K562 (cell line): ENCODE results near the gene THG1L. TPM values are rescaled to one million over a fixed set of nuclear protein-coding genes. Genes with fewer than 3 reads are reported as not detected.

ENCODE experiments used
- BCLAF1 ChIP-seq, 2 experiments: fragments of 450-650 bp in 1 of 2; IDR thresholded peaks; 2 replicates each; pipeline ENCODE4 v1.6.1; 2011 to 2017; ENCODE audit warnings: low read depth in 2 of 2, antibody characterized with exemption in 1 of 2, borderline replicate concordance in 1 of 2, low read length in 1 of 2, mild to moderate bottlenecking in 1 of 2, mixed read lengths in 1 of 2; ENCODE audit not compliant: control insufficient read depth in 1 of 2
- CBX3 ChIP-seq, 2 experiments: IDR thresholded peaks; 1 replicate in 1 of 2; 2 replicates in 1 of 2; pipeline ENCODE4 v1.6.1; 2012; ENCODE audit warnings: inconsistent platforms in 2 of 2, low read length in 2 of 2, borderline replicate concordance in 1 of 2, control low read depth in 1 of 2
- DDX20 ChIP-seq: fragments of 450-650 bp; IDR thresholded peaks from 2 replicates; pipeline ENCODE4 v1.6.1; 2016; ENCODE audit warnings: missing genetic modification characterization, low read depth, mild to moderate bottlenecking, missing compliant biosample characterization, moderate library complexity
- ESRRB ChIP-seq: fragments of 250-450 bp; sonication (Bioruptor Pico); IDR thresholded peaks from 2 replicates; pipeline ENCODE4 v1.5.0; 2020; ENCODE audit warnings: mild to moderate bottlenecking, moderate library complexity, borderline replicate concordance
- FOSL1 ChIP-seq: fragments of 200-800 bp; sonication (Bioruptor generic); conservative IDR thresholded peaks from 2 replicates; pipeline ENCODE4 v1.6.1; 2016; ENCODE audit warnings: missing genetic modification characterization, missing compliant biosample characterization
- MAFG ChIP-seq: fragments of 450-650 bp; conservative IDR thresholded peaks from 2 replicates; pipeline ENCODE4 v1.6.1; 2016; ENCODE audit warnings: missing genetic modification characterization, missing compliant biosample characterization
- MYBL2 ChIP-seq, 2 experiments: fragments of 450-650 bp in 1 of 2; sonication (generic) in 1 of 2; formaldehyde crosslinking in 1 of 2; IDR thresholded peaks; 2 replicates each; pipeline versions ENCODE4 v1.6.1 to v1.8.1; 2017 to 2022; ENCODE audit warnings: borderline replicate concordance in 1 of 2, inconsistent platforms in 1 of 2, low read depth in 1 of 2, mild to moderate bottlenecking in 1 of 2, missing genetic modification reagents in 1 of 2, moderate library complexity in 1 of 2
- NR2C1 ChIP-seq, 2 experiments: fragments of 450-650 bp; IDR thresholded peaks; 2 replicates each; pipeline ENCODE4 v1.6.1; 2017; ENCODE audit warnings: mild to moderate bottlenecking in 2 of 2, antibody characterized with exemption in 1 of 2, inconsistent platforms in 1 of 2, missing compliant biosample characterization in 1 of 2, missing genetic modification characterization in 1 of 2
- SMARCA4 ChIP-seq: fragments of 450-650 bp; IDR thresholded peaks from 2 replicates; pipeline ENCODE4 v1.6.1; 2016
- SNIP1 ChIP-seq: fragments of 450-650 bp; IDR thresholded peaks from 2 replicates; pipeline ENCODE4 v1.7.1; 2017; ENCODE audit warnings: low read depth, mild to moderate bottlenecking
- YY1 ChIP-seq, 3 experiments: IDR thresholded peaks; 2 replicates each; pipeline ENCODE4 v1.6.1; 2011; ENCODE audit warnings: low read length in 2 of 3, mild to moderate bottlenecking in 2 of 3, moderate library complexity in 2 of 3, borderline replicate concordance in 1 of 3, control low read depth in 1 of 3, low read depth in 1 of 3; ENCODE audit not compliant: insufficient read depth in 3 of 3, insufficient replicate concordance in 2 of 3, control insufficient read depth in 1 of 3, insufficient read length in 1 of 3; ENCODE audit errors: extremely low read depth in 1 of 3
- ZNF121 ChIP-seq: sonication (generic); formaldehyde crosslinking; conservative IDR thresholded peaks from 2 replicates; pipeline ENCODE4 v1.8.0; 2022; ENCODE audit warnings: missing genetic modification reagents
- ZNF184 ChIP-seq: sonication (generic); formaldehyde crosslinking; IDR thresholded peaks from 2 replicates; pipeline ENCODE4 v1.5.0; 2020; ENCODE audit warnings: missing genetic modification reagents
- ZNF830 ChIP-seq: fragments of 250-450 bp; sonication (Bioruptor Pico); IDR thresholded peaks from 2 replicates; pipeline ENCODE4 v1.5.0; 2021; ENCODE audit warnings: mild to moderate bottlenecking
- ZSCAN29 ChIP-seq: fragments of 450-650 bp; IDR thresholded peaks from 2 replicates; pipeline ENCODE4 v1.6.1; 2017
- polyA plus RNA-seq, 8 experiments: library from polyadenylated mRNA; depleted of rRNA in 4 of 8; stranded (reverse) in 5 of 8; unstranded in 3 of 8; fragments of >200 nt; fragmentation: Nextera tagmentation in 2 of 8; fragmentation: Illumina TruSeq in 1 of 8; extraction: Ambion mirVana in 2 of 8; extraction: Trizol in 1 of 8; gene quantifications; 2 replicates each; pipeline versions ENCODE4 v1.2.1 to v1.2.3, GENCODE V29; 2011 to 2014; ENCODE audit warnings: inconsistent platforms in 1 of 8, missing spikeins in 1 of 8
- total RNA-seq, 7 experiments: library from RNA; depleted of rRNA in 6 of 7; stranded (reverse); fragments of >200 nt in 6 of 7; fragmentation: Illumina TruSeq in 2 of 7; extraction: Trizol in 2 of 7; gene quantifications; 2 replicates each; pipeline versions ENCODE4 v1.2.1 to v1.2.3, GENCODE V29; 2011 to 2021; ENCODE audit warnings: low replicate concordance in 1 of 7
- TF ChIP-seq, protein P1 (sequence below): fragments of 250-450 bp; sonication (Bioruptor Pico); IDR thresholded peaks from 2 replicates; pipeline ENCODE4 v1.5.1; 2021; ENCODE audit warnings: mild to moderate bottlenecking
- TF ChIP-seq, protein P2 (sequence below): fragments of 450-650 bp; IDR thresholded peaks from 2 replicates; pipeline ENCODE4 v1.6.1; 2014; ENCODE audit warnings: low read depth, mild to moderate bottlenecking, moderate library complexity, borderline replicate concordance

Gene THG1L
- total and polyA plus RNA-seq, 9 of the 15 experiments (the other 6 are each of a cell fraction or from before 2014, with no cell fraction given), result 21.8 to 40.7 (median 28.0) TPM

- no peak; a peak in 1 of 3 replicates for TF ChIP-seq CBX3 (IDR thresholded peaks at IDR 0.05; ENCODE audit: borderline replicate concordance in 1 of 2, low read length in 2 of 2)
- TF ChIP-seq DDX20 (tag), result no peak
- TF ChIP-seq, protein P1, sequence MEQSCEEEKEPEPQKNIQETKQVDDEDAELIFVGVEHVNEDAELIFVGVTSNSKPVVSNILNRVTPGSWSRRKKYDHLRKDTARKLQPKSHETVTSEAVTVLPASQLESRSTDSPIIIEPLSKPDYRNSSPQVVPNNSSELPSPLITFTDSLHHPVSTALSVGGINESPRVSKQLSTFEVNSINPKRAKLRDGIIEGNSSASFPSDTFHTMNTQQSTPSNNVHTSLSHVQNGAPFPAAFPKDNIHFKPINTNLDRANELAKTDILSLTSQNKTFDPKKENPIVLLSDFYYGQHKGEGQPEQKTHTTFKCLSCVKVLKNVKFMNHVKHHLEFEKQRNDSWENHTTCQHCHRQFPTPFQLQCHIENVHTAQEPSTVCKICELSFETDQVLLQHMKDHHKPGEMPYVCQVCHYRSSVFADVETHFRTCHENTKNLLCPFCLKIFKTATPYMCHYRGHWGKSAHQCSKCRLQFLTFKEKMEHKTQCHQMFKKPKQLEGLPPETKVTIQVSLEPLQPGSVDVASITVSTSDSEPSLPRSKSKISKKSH (CRISPR knock-in tag), result no peak
- peak; percentile 41 for TF ChIP-seq FOSL1
- peak; percentile 59 for TF ChIP-seq SMARCA4
- peak; percentile 95 for TF ChIP-seq NR2C1 (IDR thresholded peaks at IDR 0.05)
- TF ChIP-seq NR2C1 (tag; IDR thresholded peaks at IDR 0.05), result peak; percentile 97
- 0 out of 2 replicates have a peak, but pooled peaks have one; percentile 19 for TF ChIP-seq MYBL2 (IDR thresholded peaks at IDR 0.05; ENCODE audit: low read depth)
- no peak for TF ChIP-seq MYBL2 (CRISPR knock-in tag; IDR thresholded peaks at IDR 0.05; ENCODE audit: borderline replicate concordance)
- no peak for TF ChIP-seq ZNF184 (CRISPR knock-in tag)
- TF ChIP-seq SNIP1, result peak; percentile 78
- TF ChIP-seq, protein P2, sequence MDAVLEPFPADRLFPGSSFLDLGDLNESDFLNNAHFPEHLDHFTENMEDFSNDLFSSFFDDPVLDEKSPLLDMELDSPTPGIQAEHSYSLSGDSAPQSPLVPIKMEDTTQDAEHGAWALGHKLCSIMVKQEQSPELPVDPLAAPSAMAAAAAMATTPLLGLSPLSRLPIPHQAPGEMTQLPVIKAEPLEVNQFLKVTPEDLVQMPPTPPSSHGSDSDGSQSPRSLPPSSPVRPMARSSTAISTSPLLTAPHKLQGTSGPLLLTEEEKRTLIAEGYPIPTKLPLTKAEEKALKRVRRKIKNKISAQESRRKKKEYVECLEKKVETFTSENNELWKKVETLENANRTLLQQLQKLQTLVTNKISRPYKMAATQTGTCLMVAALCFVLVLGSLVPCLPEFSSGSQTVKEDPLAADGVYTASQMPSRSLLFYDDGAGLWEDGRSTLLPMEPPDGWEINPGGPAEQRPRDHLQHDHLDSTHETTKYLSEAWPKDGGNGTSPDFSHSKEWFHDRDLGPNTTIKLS, result peak; percentile 80
- no peak for TF ChIP-seq ZSCAN29
- TF ChIP-seq ZNF830, result no peak
- no peak for TF ChIP-seq BCLAF1 (IDR thresholded peaks at IDR 0.05; ENCODE audit: borderline replicate concordance in 1 of 2, control insufficient read depth in 1 of 2, low read depth in 2 of 2, low read length in 1 of 2)
- TF ChIP-seq MAFG (tag), result no peak; the same call in 1 of the 2 replicates
- TF ChIP-seq ESRRB (CRISPR knock-in tag), result no peak
- 0 out of 2 replicates have a peak, but pooled peaks have one; percentile 29 for TF ChIP-seq ZNF121 (CRISPR knock-in tag)
- TF ChIP-seq YY1 (IDR thresholded peaks at IDR 0.05; ENCODE audit: borderline replicate concordance in 1 of 3, control insufficient read depth in 1 of 3, extremely low read depth in 1 of 3, insufficient read depth in 3 of 3, insufficient read length in 1 of 3, insufficient replicate concordance in 2 of 3, low read depth in 1 of 3, low read length in 2 of 3), result no peak
These were observed at the start of gene THG1L (continued) for GRCh38 chr5:157731272-157732129.
